ENCODE results near the gene KCNC2.

- no peak for TF ChIP-seq POLR2AphosphoS5 (IDR thresholded peaks at IDR 0.05; ENCODE audit: insufficient read depth, low read depth, low read length)
- TF ChIP-seq CTCF (IDR thresholded peaks at IDR 0.05; ENCODE audit: extremely low read depth in 1 of 2, insufficient read depth in 1 of 2, low read depth in 1 of 2, low read length in 2 of 2) = no peak
- TF ChIP-seq MAX (IDR thresholded peaks at IDR 0.05; ENCODE audit: insufficient read depth, insufficient read length) = no peak
- no peak for TF ChIP-seq POLR2A (IDR thresholded peaks at IDR 0.05; ENCODE audit: low read depth, low read length)
- no peak for TF ChIP-seq EZH2 (IDR thresholded peaks at IDR 0.05; ENCODE audit: borderline replicate concordance, low read depth, low read length, severe bottlenecking)
- TF ChIP-seq GATA2 (IDR thresholded peaks at IDR 0.05; ENCODE audit: insufficient read depth, insufficient read length, low read depth, low read length) = no peak
- no peak for TF ChIP-seq MYC (IDR thresholded peaks at IDR 0.05; ENCODE audit: low read depth, low read length)
Measured at GRCh38 chr12:75139196-75139595, 70.4 kb downstream of the KCNC2 start.

Measured in endothelial cell of umbilical vein (primary cell).